HepG2 (cell line): Measurements from ENCODE around the gene WWTR1. TPM values are rescaled to one million over a fixed set of nuclear protein-coding genes. Genes with fewer than 3 reads are reported as not detected.

Experiments used
- AGO2 ChIP-seq: fragments of 200-400 bp; formaldehyde crosslinking; optimal IDR thresholded peaks from 2 replicates; pipeline ENCODE3; 2017; ENCODE audit warnings: mild to moderate bottlenecking, low read depth, low read length, moderate library complexity
- CBFB ChIP-seq: sonication (generic); formaldehyde crosslinking; IDR thresholded peaks from 2 replicates; pipeline ENCODE4 v1.4.0; 2020; ENCODE audit warnings: missing genetic modification reagents
- FOXO4 ChIP-seq: sonication (generic); formaldehyde crosslinking; conservative IDR thresholded peaks from 2 replicates; pipeline ENCODE4 v1.8.1; 2023; ENCODE audit warnings: missing genetic modification reagents
- ISX ChIP-seq: sonication (generic); formaldehyde crosslinking; conservative IDR thresholded peaks from 2 replicates; pipeline ENCODE4 v1.5.0; 2020; ENCODE audit warnings: missing genetic modification reagents
- MLXIP ChIP-seq: sonication (generic); formaldehyde crosslinking; IDR thresholded peaks from 2 replicates; pipeline ENCODE4 v1.9.0; 2021; ENCODE audit warnings: missing genetic modification reagents, borderline replicate concordance
- NR2F1 ChIP-seq, 2 experiments: fragments of 450-650 bp in 1 of 2; formaldehyde crosslinking in 1 of 2; IDR thresholded peaks; 2 replicates each; pipeline versions ENCODE4 v1.5.0 to v1.6.1; 2016 to 2020; ENCODE audit warnings: mild to moderate bottlenecking in 1 of 2, missing compliant biosample characterization in 1 of 2, missing genetic modification reagents in 1 of 2, moderate library complexity in 1 of 2
- PLSCR1 ChIP-seq: sonication (generic); formaldehyde crosslinking; IDR thresholded peaks from 2 replicates; pipeline ENCODE4 v1.5.0; 2020; ENCODE audit warnings: missing genetic modification reagents, mild to moderate bottlenecking, borderline replicate concordance
- SKI ChIP-seq: fragments of 450-650 bp; IDR thresholded peaks from one replicate; pipeline ENCODE4 v1.6.1; 2018; ENCODE audit warnings: mild to moderate bottlenecking; ENCODE audit not compliant: partially characterized antibody
- SMARCE1 ChIP-seq: fragments of 450-650 bp; IDR thresholded peaks from 2 replicates; pipeline ENCODE4 v1.6.1; 2017; ENCODE audit warnings: borderline replicate concordance
- SP4 ChIP-seq: sonication (generic); formaldehyde crosslinking; IDR thresholded peaks from 2 replicates; pipeline ENCODE4 v1.8.1; 2023; ENCODE audit warnings: mild to moderate bottlenecking, missing genetic modification reagents
- THAP9 ChIP-seq: sonication (generic); formaldehyde crosslinking; IDR thresholded peaks from 2 replicates; pipeline ENCODE4; 2020; ENCODE audit warnings: missing genetic modification reagents, mild to moderate bottlenecking, borderline replicate concordance
- ZBTB21 ChIP-seq: sonication (generic); formaldehyde crosslinking; IDR thresholded peaks from 2 replicates; pipeline ENCODE4 v1.4.0; 2020; ENCODE audit warnings: missing genetic modification reagents
- ZMYM4 ChIP-seq: sonication (generic); formaldehyde crosslinking; IDR thresholded peaks from 2 replicates; pipeline ENCODE4 v1.8.1; 2023; ENCODE audit warnings: mild to moderate bottlenecking, missing genetic modification reagents
- ZNF567 ChIP-seq: sonication (generic); formaldehyde crosslinking; IDR thresholded peaks from 2 replicates; pipeline ENCODE4 v1.8.1; 2023; ENCODE audit warnings: mild to moderate bottlenecking, missing genetic modification reagents, borderline replicate concordance
- ZNF883 ChIP-seq: sonication (generic); formaldehyde crosslinking; IDR thresholded peaks from 2 replicates; pipeline ENCODE4 v1.5.1; 2020; ENCODE audit warnings: mild to moderate bottlenecking, missing genetic modification reagents; ENCODE audit errors: not compliant biosample characterization
- polyA plus RNA-seq, 8 experiments: library from polyadenylated mRNA; depleted of rRNA in 3 of 8; stranded (reverse) in 7 of 8; unstranded in 1 of 8; fragments of >200 nt; fragmentation: Illumina TruSeq in 4 of 8; extraction: Trizol in 4 of 8; gene quantifications; 2 replicates each; pipeline versions ENCODE4 v1.2.1 to v1.2.3, GENCODE V29; 2011 to 2016; ENCODE audit warnings: low read depth in 4 of 8, missing spikeins in 1 of 8, mixed read lengths in 1 of 8; ENCODE audit not compliant: insufficient read depth in 1 of 8
- total RNA-seq, 5 experiments: library from RNA; depleted of rRNA; stranded (reverse); fragments of >200 nt; fragmentation: Illumina TruSeq; extraction: Trizol; gene quantifications; 2 replicates each; pipeline ENCODE4 v1.2.3, GENCODE V29; 2016; ENCODE audit warnings: low read depth in 1 of 5
- TF ChIP-seq, protein P1 (sequence below): sonication (generic); formaldehyde crosslinking; IDR thresholded peaks from 2 replicates; pipeline ENCODE4 v1.8.1; 2023; ENCODE audit warnings: mild to moderate bottlenecking, moderate library complexity, missing genetic modification reagents
- TF ChIP-seq, protein P2 (sequence below): sonication (generic); formaldehyde crosslinking; IDR thresholded peaks from 2 replicates; pipeline ENCODE4 v1.8.0; 2022; ENCODE audit warnings: mild to moderate bottlenecking, missing genetic modification reagents

Gene WWTR1
- total and polyA plus RNA-seq, 2 of the 13 experiments (the other 11 are each of a cell fraction or from before 2014, with no cell fraction given), result 19.7 to 139 TPM

- TF ChIP-seq CBFB (CRISPR knock-in tag), result no peak
- no peak for TF ChIP-seq AGO2
- TF ChIP-seq SKI, result peak; percentile 24
- peak; percentile 58 for TF ChIP-seq SP4
- peak; percentile 80 for TF ChIP-seq ZMYM4 (CRISPR knock-in tag)
- TF ChIP-seq MLXIP, result no peak
- TF ChIP-seq SMARCE1, result no peak
- no peak for TF ChIP-seq ZNF567
- TF ChIP-seq, protein P1, sequence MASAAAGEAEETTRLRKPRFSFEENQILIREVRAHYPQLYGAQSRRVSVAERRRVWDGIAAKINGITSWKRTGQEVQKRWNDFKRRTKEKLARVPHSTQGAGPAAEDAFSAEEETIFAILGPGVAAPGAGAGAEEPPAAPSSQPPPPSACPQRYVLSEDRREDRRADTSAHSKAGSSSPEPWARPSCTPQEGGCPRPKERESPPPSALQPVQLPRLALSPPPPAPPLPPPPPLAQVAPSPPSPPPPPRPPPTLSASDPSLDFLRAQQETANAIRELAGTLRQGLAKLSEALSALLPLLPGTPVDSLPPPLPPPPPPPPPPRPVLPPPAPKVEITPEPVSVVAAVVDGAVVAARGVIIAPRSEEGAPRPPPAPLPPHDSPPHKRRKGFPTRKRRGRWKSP (CRISPR knock-in tag), result 0 out of 2 replicates have a peak, but pooled peaks have one; percentile 21
- TF ChIP-seq NR2F1 (CRISPR knock-in tag; IDR thresholded peaks at IDR 0.05), result no peak
- no peak for TF ChIP-seq ZNF883
- TF ChIP-seq FOXO4, result no peak
- no peak for TF ChIP-seq ISX (CRISPR knock-in tag)
- no peak for TF ChIP-seq PLSCR1 (CRISPR knock-in tag)
- TF ChIP-seq, protein P2, sequence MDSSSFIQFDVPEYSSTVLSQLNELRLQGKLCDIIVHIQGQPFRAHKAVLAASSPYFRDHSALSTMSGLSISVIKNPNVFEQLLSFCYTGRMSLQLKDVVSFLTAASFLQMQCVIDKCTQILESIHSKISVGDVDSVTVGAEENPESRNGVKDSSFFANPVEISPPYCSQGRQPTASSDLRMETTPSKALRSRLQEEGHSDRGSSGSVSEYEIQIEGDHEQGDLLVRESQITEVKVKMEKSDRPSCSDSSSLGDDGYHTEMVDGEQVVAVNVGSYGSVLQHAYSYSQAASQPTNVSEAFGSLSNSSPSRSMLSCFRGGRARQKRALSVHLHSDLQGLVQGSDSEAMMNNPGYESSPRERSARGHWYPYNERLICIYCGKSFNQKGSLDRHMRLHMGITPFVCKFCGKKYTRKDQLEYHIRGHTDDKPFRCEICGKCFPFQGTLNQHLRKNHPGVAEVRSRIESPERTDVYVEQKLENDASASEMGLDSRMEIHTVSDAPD (CRISPR knock-in tag), result no peak
- TF ChIP-seq THAP9 (CRISPR knock-in tag), result peak; percentile 58; the same call in 1 of the 2 replicates
- no peak for TF ChIP-seq ZBTB21 (CRISPR knock-in tag)
Measured at GRCh38 chr3:149493315-149494021, 164.4 kb downstream of the WWTR1 start (continued).
